Osteoblast (primary cell): ENCODE results near the gene IL2RG. TPM values are rescaled to one million over a fixed set of nuclear protein-coding genes. Genes with fewer than 3 reads are reported as not detected.

ENCODE experiments used
- DNase-seq: peaks from one replicate; pipeline ENCODE4 v3.0.0; 2011; ENCODE audit warnings: low spot score, mixed read lengths; ENCODE audit not compliant: insufficient read length; ENCODE audit errors: missing footprints
- H2AFZ ChIP-seq: 2 replicates; pipeline ENCODE4 v1.6.0; 2011; ENCODE audit warnings: mild to moderate bottlenecking, low read length
- H3K27ac ChIP-seq: 2 replicates; pipeline ENCODE4 v1.5.1; 2011; ENCODE audit warnings: mild to moderate bottlenecking, low read depth, low read length, moderate library complexity
- H3K27me3 ChIP-seq: 2 replicates; pipeline ENCODE4 v1.6.0; 2012; ENCODE audit warnings: mild to moderate bottlenecking, control low read depth, inconsistent platforms, low read length, moderate library complexity; ENCODE audit not compliant: insufficient read depth
- H3K36me3 ChIP-seq: 2 replicates; pipeline ENCODE4 v1.5.1; 2011; ENCODE audit warnings: mild to moderate bottlenecking, low read length, control low read depth, moderate library complexity; ENCODE audit not compliant: insufficient read depth
- H3K4me1 ChIP-seq: 2 replicates; pipeline ENCODE4 v1.5.1; 2011; ENCODE audit warnings: mild to moderate bottlenecking, low read length, control low read depth, moderate library complexity; ENCODE audit not compliant: insufficient read depth
- H3K4me2 ChIP-seq: 2 replicates; pipeline ENCODE4 v1.6.0; 2011; ENCODE audit warnings: mild to moderate bottlenecking, low read length; ENCODE audit not compliant: insufficient read depth
- H3K4me3 ChIP-seq: fragments of 200-600 bp; sonication (generic); 3 replicates; pipeline ENCODE4 v1.5.1; 2012; ENCODE audit warnings: mild to moderate bottlenecking, low read length, inconsistent platforms; ENCODE audit not compliant: insufficient read depth
- H3K79me2 ChIP-seq: 2 replicates; pipeline ENCODE4 v1.6.0; 2012; ENCODE audit warnings: mild to moderate bottlenecking, low read length, control low read depth, inconsistent platforms; ENCODE audit not compliant: insufficient read depth
- H3K9me3 ChIP-seq: 2 replicates; pipeline ENCODE4 v1.5.1; 2011; ENCODE audit warnings: low read depth, low read length, control low read depth
- H4K20me1 ChIP-seq: 2 replicates; pipeline ENCODE4 v1.6.0; 2012; ENCODE audit warnings: mild to moderate bottlenecking, low read length, control low read depth; ENCODE audit not compliant: insufficient read depth
- total RNA-seq: library from RNA; depleted of rRNA; stranded (reverse); fragments of >200 nt; gene quantifications from 2 replicates; pipeline ENCODE4 v1.2.3, GENCODE V29; 2012
- TF ChIP-seq, protein P1 (sequence below): IDR thresholded peaks from 2 replicates; pipeline ENCODE4 v1.5.1; 2011; ENCODE audit warnings: mild to moderate bottlenecking, low read depth, low read length, moderate library complexity; ENCODE audit errors: extremely low read depth

IL2RG gene
- total RNA-seq, 1 donor: not detected

DNA sequence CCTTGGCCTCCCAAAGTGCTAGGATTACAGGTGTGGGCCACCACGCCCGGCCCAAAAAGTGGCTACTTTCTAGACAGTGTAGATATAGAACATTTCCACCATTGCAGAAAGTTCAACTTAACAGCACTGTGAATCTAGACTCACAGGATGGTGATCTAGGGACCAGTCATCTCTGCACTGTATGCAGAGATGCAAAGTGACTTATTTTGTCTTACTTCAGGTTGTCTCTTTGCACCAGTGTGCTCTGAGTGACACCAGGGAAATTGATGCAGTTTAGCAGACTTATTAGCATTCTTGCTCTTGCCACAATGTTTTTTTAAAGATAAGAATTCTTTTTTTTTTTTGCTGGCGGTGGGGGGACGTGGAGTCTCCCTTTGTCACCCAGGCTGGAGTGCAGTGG, 28.6 kb downstream of the IL2RG start:
- no peaks in the 10 kb centered on the region for H3K9me3 ChIP-seq
- H3K79me2 ChIP-seq: no peaks in the 10 kb centered on the region

DNA sequence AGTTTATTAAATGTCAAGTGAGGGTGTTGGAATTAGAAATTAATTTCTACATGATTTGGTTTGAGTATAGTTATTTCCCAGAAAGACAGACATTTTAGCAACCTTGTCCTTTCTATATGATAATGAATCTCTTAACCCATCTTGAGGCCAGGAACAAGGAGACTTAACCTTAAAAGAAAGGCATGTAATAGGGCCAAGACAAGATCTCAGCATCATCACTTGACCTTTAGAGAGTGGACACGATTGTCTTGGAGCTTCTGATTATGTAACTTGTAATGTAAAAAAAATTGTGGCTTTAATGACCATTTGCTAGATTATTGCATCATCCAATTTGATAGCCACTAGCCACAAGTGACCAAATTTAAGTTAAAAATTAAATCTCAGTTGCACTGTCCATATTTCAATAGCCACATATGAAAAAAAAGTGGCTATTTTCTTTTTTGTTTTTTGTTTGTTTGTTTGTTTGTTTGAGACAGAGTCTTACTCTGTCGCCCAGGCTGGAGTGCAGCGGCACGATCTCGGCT, 29.2 kb downstream of the IL2RG start:
- Histone ChIP-seq H3K4me3 (no peak overlapping the region), H3K36me3 (no peaks in the 10 kb centered on the region), H3K79me2 (no peaks in the 10 kb centered on the region), H2AFZ (no peak overlapping the region), H3K9me3 (no peaks in the 10 kb centered on the region), H3K4me2 (no peak overlapping the region), H3K4me1 (peaks cover 9% of the 10 kb centered on the region), H4K20me1 (no peaks in the 10 kb centered on the region), H3K27me3 (peaks cover 24% of the 10 kb centered on the region), H3K27ac (no peak overlapping the region)
- TF ChIP-seq, protein P1, sequence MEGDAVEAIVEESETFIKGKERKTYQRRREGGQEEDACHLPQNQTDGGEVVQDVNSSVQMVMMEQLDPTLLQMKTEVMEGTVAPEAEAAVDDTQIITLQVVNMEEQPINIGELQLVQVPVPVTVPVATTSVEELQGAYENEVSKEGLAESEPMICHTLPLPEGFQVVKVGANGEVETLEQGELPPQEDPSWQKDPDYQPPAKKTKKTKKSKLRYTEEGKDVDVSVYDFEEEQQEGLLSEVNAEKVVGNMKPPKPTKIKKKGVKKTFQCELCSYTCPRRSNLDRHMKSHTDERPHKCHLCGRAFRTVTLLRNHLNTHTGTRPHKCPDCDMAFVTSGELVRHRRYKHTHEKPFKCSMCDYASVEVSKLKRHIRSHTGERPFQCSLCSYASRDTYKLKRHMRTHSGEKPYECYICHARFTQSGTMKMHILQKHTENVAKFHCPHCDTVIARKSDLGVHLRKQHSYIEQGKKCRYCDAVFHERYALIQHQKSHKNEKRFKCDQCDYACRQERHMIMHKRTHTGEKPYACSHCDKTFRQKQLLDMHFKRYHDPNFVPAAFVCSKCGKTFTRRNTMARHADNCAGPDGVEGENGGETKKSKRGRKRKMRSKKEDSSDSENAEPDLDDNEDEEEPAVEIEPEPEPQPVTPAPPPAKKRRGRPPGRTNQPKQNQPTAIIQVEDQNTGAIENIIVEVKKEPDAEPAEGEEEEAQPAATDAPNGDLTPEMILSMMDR: no peak
- no peak for DNase-seq

More for the DNA sequence above, 28.6 kb downstream of the IL2RG start:
- TF ChIP-seq, protein P1: no peak
- peaks cover 9% of the 10 kb centered on the region for H3K4me1 ChIP-seq
- no peak overlapping the region for H3K4me3 ChIP-seq
- no peaks in the 10 kb centered on the region for H3K36me3 ChIP-seq
- no peaks in the 10 kb centered on the region for H4K20me1 ChIP-seq
- H3K27ac ChIP-seq: no peak overlapping the region
- no peak for DNase-seq
- H3K4me2 ChIP-seq: no peak overlapping the region
- peaks cover 24% of the 10 kb centered on the region for H3K27me3 ChIP-seq
- no peak overlapping the region for H2AFZ ChIP-seq

DNA sequence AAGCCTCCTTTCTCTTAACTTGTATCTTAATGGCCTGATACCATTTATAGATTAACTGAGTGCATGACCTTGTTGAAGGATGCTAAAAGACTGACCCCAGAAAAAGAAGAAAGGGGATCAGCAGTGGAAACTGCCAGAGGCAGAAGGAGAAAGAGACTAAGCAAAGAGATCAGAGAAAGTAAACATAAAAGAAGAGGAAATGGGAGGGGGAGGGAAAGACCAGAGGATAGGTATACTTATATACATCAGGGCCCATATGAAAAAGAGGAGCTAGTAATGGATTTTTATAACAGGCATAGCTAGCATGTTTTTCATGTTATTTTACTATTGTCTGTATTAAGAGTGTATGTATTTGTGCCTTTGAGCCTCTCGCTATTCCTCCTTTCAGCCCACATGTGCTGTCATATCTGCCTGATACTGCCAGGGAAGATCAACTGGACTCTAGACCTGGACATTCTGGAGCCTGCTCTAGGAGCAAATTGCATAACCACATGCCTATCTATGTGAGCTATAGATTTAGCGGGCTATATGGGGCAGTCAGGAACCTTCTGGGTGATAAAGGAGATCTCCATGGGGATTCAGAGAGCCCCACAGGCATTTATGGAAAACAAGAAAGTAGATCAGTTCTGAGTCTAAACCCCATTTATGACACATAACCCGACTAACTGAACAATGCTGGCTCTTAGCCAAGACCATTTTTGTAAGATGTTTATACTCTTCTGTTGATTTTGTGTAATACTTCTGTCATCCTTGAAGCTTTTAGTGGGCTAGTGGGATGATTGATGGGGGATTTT, 29.9 kb downstream of the IL2RG start:
- DNase-seq: no peak
- Histone ChIP-seq H3K4me1 (peaks cover 9% of the 10 kb centered on the region), H4K20me1 (no peaks in the 10 kb centered on the region), H3K9me3 (no peaks in the 10 kb centered on the region), H3K79me2 (no peaks in the 10 kb centered on the region), H2AFZ (no peak overlapping the region), H3K27ac (no peak overlapping the region), H3K27me3 (peaks cover 25% of the 10 kb centered on the region), H3K4me2 (no peak overlapping the region), H3K4me3 (no peak overlapping the region), H3K36me3 (no peaks in the 10 kb centered on the region)
- TF ChIP-seq, protein P1: no peak

DNA sequence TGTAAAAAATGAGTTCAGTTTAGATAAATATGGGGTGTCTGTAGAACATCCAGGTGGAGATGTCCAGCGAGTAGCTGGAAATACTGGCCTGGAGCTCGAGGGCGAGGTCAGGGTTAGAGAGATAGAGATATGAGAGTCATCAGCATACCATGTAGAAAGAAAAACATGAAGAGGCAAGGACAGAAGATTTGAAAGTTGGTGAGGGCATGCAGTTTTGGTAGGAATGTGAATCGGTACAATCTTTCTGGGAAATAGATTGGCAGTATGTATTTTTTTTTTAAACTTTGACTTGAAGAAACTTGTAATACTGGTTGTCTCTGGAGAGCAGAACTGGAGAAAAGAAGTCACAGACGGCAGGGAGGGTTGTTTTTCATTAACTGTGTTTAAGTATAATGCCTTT, 40.8 kb downstream of the IL2RG start:
- Histone ChIP-seq H4K20me1 (no peaks in the 10 kb centered on the region), H2AFZ (no peak overlapping the region), H3K9me3 (no peaks in the 10 kb centered on the region), H3K36me3 (no peaks in the 10 kb centered on the region), H3K27me3 (peaks cover 10% of the 10 kb centered on the region), H3K4me2 (no peak overlapping the region), H3K4me3 (no peak overlapping the region), H3K4me1 (peaks cover 3% of the 10 kb centered on the region), H3K79me2 (peaks cover 22% of the 10 kb centered on the region), H3K27ac (no peak overlapping the region)
- DNase-seq: no peak
- TF ChIP-seq, protein P1: no peak
